Stimulated activated CD8-positive, alpha-beta memory T cell treated with anti-CD3 and anti-CD28 coated beads, Interleukin-4, amount 100 ng/mL, for 4 hours (primary cell): ENCODE results near the gene TBXAS1.

Experiments
- DNase-seq, 2 donors: peaks; one replicate each; pipeline ENCODE4 v3.0.0-alpha.2; 2020; ENCODE audit warnings: low read depth in 2 of 2, low spot score in 1 of 2

The TBXAS1 gene

DNA sequence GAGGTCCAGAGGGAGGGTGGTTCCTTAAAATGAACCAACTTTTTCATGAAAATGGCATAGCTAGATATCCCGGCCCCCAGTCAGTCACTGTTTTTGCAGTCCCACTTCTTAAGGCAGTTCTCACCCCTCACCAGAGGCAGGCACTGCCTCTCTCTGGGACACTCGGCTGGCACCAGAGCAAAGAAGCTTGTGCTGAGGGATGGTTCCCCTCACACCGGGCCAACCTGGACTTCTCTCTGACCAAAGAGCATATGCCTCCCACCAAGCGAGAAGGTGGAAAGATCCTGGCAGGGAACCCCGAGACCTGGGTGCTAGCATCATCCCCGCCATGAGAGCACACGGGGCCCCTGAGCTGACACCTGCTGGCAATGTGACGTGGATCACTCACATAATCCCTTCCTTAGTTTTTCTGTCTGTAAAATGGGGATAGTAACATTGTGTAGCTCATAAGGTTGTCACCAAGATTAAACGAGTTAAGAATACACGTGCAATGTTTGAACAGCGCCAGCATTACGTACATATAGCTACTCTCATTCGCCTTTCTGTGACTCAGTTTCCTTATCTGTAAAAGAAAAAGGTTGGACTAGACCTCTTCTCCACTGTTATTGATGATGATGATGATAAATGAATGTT lies 145.2 kb downstream of the TBXAS1 start:
- DNase-seq, result no peak

DNA sequence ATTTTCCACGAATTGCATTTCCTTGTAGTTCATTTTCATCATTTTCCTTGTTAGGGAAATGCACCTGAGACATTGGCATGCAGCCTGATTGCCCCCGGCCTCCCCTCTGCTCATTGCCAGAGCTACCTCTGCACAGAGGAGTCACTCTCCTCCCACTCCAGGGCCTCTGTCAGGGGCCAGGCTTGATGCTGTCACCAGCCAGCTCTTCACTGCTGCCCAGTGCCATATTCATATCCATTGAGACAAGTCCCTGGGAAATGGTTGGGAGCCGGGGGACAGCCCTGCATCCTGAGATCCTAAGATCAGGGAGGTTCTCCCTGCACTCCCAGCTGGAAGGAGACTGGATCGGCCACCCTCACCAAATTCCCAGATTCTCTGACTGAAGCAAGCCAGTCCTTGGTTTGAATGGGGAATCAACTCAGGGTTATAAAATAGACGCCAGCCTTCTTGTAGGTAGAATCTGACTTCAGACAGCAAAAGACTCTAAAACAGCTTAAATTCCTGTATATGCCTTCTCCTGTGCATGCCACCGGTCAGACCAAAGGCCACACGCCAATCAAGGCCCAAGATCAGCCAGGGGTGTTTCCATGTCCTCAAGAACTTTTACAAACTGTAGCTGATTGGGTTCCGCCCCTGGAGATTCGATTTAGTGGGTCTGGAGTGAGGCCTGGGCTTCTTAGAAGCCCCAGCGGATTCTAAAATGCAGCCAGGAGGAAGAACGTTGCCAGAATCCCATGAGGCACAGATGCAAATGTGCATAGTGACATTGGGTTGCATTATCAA lies 147.2 kb downstream of the TBXAS1 start:
- no peak for DNase-seq

DNA sequence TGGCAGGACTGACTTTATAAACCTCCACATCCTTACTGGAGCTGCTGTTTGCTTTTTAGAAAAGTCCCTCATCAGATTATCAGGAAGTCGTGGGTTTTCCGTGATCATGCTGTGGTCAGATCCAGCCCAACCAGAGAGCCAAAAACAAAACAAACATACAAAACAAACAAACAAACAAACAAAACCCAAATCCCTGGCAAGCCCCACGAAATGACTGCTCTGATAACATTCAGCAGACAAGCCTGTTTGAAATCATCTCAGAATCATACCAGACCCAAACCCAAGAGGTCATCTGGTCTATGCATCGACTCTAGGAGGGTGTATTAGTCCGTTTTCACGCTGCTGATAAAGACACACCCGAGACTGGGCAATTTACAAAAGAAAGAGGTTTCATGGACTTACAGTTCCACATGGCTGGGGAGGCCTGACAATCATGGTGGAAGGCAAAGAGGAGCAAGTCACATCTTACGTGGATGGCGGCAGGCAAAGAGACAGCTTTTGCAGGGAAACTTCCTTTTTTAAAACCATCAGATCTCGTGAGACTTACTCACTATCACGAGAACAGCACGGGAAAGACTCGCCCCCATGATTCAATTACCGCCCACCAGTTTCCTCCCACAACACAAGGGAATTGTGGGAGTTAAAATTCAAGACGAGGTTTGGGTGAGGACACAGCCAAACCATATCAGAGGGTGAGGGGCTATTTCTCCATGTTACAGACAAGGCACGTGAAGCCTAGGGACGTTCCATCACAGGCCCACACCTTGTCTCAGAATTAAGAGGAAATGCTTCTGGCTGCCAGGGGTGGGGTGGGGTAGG lies 148.0 kb downstream of the TBXAS1 start:
- no peak for DNase-seq

DNA sequence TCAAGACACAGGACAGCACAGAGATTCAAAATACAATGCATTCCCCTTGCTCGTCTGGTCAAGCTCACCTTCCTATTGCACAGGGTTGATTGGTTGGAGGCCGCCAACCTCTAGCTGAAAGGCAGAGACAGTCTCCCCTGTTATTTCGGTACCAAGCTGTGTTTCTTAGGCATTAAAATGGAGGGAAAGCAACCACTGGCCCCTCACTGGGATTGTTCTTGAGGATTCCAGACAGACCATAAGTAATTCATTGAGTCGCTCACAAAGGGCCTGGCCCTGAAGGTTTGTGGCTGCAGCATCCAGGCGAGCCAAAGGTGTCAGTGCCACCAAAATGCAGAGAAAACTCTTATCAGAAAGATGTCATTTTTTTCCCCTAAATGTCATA lies 152.4 kb downstream of the TBXAS1 start:
- no peak for DNase-seq

DNA sequence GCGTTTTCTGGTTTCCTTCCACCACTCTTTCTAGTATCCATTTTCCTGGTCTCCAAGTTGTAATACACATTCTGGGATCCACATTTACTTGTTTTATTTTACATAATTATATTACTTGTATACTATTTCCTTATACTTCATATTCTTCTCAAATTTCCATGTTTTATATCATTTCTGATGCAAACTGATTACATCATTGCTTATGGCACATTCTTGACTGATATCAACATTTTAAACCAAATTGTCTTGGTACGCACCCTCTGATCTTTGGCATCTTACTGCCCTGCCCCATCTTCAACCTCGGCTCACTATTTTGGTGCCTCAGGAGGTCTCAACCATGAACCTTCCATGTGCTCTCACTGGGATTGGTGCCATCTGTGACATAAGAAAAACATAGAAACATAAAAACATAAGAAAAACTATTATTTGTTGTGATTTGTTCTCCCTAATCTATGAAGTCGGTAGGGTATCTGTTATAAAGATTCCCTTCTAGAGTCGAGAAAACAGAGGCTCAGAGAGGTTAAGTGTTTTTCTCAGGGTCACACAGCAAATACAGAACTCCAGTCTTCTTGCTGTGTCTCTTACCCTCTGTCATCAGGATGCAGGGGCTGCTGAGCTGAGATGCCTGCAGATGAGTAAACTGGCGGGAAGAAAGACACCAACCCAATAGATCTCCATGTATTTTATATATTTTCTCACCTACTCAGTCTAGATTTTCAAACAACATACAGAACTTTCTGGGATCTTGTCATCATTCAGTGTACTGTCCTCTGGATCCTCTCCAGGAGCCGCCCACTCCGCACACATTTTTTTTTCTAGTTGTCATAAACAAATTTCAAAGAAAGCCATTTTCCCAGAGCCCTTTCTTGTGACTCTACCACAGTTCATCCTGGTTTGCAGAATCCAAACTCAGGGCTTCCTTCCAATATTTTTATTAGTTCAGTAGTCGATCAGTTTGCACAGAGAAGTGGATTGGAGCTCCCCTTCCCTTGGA lies 154.2 kb downstream of the TBXAS1 start:
- no peak for DNase-seq

DNA sequence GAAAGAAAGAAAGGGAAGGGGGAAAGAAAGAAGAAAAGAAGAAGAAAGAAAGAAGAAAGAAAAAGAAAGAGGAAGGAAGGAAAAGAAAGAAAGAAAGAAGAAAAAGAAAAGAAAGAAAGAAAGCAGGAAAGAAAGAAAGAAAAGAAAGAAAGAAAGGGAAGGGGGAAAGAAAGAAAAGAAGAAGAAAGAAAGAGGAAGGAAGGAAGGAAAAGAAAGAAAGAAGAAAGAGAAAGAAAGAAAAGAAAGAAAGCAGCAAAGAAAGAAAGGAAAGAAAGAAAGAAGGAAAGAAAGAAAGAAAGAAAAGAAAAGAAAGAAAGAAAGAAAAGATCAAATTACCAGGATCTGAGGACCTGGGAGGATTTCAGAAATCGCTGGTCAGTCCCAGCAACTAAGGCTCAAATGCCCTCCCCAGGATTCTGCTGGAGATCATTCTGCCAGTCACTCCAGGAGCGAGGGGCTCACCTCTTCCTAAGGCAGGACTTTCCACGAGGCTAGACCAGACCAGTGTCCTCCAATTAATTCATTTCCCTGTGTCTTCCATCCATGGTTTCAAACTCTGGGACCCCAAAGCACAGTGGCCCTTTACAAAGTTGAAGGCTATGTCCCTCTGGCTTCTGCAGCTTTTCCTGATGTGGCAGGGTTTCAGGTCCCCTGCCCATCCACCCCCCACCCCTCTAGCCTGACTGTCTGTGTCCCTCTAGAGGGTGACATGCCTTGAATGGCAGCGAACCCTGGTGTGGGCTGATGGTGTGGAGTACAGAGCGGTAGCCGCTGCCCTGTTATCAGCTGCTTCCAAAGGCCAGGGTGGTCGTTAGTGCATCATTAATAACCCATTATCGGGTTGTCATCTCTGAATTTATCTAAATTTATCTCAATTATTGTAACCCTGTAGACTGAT lies 155.8 kb downstream of the TBXAS1 start:
- DNase-seq, result no peak

DNA sequence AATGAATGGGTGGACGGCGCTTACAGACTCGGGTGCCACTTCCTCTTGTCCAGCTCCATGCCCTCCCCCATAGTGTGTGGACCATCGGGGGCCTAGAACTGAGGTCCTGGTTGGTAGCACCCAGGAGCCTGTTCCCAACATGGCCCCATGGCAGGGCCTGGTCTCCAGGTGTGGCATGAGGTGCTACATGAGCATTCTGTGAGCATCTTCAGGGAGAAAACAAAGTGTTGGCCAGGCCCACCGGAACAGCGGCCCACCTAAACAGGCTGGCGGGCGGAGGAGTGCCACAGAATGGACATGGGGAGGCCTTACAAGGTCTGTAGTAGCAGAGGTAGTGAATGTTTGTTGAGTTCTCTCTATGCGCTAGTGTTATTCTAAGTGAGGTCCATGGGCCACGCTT lies 156.7 kb downstream of the TBXAS1 start:
- DNase-seq, result no peak

DNA sequence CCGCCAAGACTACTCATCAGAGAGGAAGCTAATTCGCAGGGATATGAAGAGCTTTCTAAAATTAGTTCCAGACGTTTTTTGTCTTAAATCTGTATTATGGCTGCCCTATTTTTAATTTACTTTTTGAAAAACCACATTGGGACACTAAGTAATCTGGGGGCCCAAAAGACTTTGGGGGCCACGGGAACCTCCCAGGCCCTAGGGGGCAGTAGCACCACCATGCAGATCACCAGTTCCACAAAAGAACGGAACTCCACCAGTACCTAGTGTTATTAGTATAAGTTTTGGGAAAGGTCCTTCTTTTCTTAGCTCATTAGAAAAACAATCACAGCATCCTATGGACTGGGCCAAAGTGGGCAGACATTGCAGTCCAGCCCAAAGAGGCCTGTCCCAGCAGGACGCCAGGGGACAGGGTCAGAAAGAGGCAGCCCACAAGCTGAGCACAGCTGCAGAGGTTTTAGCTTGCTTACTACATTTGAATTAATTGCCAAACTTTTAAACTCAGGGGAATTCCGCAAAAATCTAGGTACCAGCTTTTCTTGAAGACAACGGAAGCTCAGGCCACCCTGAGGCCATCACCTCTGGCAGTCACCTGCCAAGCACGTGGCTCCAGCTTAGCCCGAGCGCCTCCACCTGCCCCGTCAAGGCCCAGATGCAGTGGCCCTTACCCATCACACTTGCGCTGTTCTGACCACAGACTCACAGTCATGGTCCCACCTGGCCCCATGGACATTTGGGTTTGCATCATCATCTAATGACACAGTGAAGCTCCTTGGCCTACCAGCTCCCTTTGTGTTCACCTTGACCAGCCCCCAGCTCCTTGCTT lies 158.8 kb downstream of the TBXAS1 start:
- no peak for DNase-seq

DNA sequence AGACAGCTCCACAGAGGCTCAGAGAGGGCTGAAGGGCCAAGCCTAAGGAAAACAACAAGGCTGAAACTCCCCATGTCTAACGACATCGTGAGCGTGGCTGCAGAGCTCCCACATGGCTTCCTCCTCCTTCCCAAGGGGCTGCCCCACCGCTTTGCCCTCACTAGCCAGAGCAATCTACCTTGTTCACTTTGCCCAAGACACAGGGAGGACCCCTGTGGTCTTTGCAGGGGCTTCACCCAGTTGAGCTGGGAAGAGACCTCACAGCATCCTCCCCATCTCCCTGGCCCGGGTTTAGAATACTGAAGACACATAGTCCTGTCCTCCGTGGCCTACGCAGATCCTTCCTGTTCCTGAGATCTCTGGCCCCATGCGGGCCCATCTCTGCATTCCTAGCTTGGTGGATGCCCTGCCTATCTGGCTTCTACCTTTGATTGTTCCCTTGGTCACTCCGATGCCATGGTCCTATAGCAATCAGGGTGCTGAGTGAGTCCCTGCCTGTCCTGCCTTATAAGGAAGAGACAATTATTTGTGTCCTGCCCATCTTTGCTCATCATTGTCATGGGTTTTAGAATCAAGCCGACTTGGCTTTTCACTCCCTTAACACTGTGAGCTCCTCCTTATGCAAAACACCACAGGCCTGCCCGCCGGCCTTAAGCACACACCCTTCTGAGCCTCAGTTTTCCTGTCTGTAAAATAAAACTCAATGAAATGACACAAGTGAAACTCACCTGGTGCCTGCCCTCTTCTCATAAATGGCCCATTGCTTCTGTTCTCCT lies 160.5 kb downstream of the TBXAS1 start:
- no peak for DNase-seq

DNA sequence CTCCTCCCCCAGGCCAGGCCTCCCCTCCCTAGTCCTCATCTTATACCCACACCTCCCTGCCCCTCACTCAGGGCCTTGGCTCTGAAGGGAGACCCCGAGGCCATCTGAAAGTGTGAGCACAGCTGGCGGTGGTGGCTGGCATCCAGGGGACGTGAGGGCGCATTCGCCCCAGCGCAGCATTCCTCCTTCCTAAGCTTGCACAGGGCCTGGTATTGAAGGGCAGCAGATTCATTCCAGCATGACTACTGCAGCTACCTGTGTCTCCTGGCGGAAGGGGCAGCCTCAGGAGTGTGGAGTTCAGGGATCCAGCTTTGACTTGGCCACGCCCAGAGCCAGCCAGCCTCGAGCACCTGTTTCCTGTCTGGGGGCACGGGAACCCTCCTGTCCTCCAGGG lies 161.1 kb downstream of the TBXAS1 start:
- DNase-seq, result no peak

DNA sequence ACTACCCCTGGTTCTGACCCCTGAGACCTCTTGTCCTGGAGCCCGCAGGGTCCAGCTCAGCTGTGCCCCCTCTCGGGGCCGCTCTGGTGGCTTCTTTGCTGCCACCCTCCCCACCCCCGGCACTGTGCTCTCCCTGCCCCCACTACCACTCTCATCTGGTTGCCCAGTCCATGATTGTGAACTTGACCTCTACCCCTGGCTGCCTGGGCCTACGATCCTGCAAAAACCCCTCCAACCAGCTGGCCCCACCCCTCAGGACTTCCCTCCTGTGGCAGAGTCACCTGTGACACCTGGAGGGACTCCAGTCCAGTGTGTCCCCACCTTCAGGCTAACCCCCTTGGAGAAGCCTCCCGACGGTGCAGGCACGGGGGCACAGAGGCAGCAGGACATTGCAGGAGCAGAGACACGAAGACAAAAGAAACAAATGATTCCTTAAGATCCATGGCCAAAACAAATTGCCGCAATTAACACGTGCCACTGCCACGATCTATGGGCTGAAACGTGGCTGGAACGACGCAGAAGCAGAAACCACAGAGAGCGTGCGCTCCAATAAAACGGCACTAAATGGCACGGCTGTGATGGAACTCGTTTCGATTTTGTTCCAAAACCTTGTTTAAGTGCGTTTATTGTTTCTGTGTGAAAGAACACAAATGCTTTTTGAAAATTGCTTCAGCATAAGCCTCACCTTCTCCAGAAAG lies 161.7 kb downstream of the TBXAS1 start:
- no peak for DNase-seq

DNA sequence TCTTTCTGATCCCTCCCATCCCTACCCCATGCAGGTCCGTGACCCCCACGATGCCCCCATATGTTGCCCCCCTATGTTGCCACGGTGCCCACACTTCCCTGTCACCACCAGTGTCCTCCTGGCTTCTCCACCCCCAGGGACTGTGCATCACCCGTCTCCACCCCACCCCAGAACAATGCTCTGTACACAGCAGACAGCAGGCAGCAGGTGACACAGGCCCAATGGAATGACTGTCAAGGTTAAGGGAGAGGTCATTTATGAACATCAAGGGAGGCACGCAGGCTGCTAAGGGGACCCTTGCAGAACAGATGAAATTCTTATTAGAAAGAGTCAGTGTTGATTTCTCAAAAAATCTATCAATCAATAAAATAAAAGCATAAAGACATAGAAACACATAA lies 162.2 kb downstream of the TBXAS1 start:
- DNase-seq, result no peak

DNA sequence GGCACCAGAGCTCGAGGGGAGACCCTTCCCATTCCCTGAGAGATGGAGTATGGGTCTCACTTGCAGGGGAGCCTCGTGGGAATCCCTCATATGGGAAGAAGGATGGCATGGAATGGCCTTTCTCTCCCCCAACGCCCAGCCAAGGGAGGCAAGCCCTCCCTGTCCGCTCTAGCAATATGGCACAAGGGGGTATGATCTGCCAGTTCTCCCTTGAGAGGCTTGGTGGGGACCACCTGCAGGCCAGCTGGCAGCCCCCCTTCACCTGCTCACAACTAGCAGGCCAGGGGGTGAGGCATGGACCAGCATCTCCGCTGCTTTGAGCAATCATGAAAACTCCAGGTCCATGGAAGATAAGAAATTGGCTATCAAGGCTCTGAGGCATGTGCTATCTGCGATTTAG lies 162.8 kb downstream of the TBXAS1 start:
- DNase-seq, result no peak

DNA sequence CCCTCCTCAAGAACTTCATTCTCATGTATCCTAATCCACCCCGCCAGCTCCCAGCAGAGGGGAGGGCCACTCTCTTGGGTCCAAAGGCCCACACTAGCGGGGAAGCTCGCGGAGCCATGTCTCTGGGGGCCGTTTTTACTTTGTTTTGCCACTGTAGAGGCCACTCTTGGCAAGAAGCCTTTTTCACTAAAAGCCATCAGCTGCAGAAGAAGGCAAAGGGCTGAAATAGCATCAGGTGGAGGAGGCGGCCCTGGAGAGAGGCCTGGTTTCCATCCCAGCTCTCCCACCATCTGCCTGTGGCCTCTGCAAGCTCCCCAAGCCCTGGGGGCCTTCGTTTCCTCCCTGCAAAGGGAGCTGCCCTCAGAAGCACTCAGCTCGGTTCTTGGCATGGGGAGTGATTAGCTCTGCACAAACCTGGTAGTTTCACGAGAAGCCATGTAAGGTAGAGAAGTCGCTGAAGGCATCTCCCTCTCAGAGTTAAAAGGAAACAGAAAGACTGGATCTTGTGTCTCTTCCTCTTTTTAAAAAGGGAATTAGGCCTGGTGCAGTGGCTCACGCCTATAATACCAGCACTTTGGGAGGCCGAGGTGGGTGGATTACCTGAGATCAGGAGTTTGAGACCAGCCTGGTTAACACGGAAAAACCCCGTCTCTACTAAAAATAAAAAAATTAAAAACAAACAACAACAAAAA lies 163.4 kb downstream of the TBXAS1 start:
- DNase-seq, result no peak

DNA sequence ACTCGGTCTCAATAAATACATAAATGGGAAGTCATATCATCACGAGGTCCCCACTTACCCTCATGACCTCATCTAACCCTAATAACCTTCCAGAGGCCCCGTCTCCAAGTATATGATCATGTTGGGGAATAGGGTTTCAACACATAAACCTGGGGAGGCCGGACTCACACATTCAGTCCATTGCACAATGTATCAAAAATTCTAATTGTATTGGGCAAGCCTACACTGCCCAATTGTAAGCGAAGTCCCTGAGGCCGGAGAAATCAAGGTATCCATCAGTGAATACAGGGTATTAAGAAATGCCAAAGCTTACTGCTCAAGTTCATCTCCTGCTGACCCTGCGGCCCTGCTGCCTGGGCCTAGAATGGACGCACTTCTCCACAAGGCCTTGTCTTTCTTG lies 164.1 kb downstream of the TBXAS1 start:
- no peak for DNase-seq

DNA sequence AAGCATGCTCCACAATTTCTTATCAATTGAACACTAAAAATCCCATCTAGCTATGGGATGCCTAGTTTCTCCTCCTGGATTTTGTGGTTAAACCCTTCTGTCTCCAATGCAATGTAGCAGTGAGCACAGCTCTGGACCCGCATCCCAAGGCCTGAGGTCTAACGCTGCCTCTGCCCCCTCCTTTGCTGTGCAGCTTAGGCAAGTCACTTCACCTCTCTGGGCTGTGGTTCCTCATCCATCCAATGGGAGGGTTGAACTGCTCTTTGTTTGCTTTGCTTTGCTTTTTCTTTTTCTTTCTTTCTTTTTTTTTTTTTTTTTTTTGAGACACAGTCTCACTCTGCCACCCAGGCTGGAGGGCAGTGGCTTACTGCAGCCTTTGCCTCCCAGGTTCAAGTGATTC lies 164.5 kb downstream of the TBXAS1 start:
- no peak for DNase-seq

DNA sequence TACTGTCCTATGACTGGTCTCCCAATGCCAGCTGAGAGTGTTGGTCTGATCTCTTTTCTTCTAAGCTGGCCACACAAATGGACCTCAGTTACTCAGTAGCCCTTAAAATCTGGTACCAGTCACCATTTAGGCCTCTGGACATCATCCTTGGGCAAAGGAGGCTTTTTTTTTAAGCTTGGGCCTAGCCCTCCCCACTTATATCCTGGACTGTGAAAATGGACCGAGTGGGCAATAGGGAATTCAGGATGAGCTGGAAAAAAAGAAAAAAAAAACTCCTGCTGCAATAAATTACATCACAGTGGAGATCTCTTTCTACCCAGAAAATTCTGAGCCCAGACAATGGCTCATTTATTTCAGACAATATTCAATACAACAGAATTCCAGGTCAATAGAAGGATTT lies 165.3 kb downstream of the TBXAS1 start:
- no peak for DNase-seq
